C4-2B (cell line): ENCODE data around the gene DNAJA3.

ENCODE experiments used
- H3K27ac ChIP-seq: fragments of 450-650 bp; 2 replicates; pipeline ENCODE4 v1.5.1; 2017
- CTCF ChIP-seq: fragments of 450-650 bp; conservative IDR thresholded peaks from 2 replicates; pipeline ENCODE4 v1.5.1; 2017; ENCODE audit warnings: mild to moderate bottlenecking
- ZFX ChIP-seq: fragments of 450-650 bp; IDR thresholded peaks from 2 replicates; pipeline ENCODE4 v1.6.1; 2017

Gene DNAJA3

GRCh38 chr16:4420505-4421105 is 5.1 kb upstream of the DNAJA3 start:
- no peak overlapping the region for H3K27ac ChIP-seq
- TF ChIP-seq ZFX = no peak
- no peak for TF ChIP-seq CTCF

GRCh38 chr16:4426021-4426684 is 485 bp downstream of the DNAJA3 start:
- TF ChIP-seq ZFX (peak; percentile 82; the same call in 1 of the 2 replicates), CTCF (no peak)
- H3K27ac ChIP-seq = peak overlapping the region; percentile 94

- H3K27ac ChIP-seq = peak overlapping the region; percentile 94
- TF ChIP-seq ZFX (no peak), CTCF (no peak)
These were observed 1.2 kb downstream of the DNAJA3 start for GRCh38 chr16:4426722-4427372.

GRCh38 chr16:4428500-4428899 is 2.8 kb downstream of the DNAJA3 start:
- TF ChIP-seq CTCF (no peak), ZFX (no peak)

GRCh38 chr16:4431023-4431422 is 5.4 kb downstream of the DNAJA3 start:
- TF ChIP-seq ZFX (no peak), CTCF (no peak)
- H3K27ac ChIP-seq = no peak overlapping the region

More at GRCh38 chr16:4428500-4428899, 2.8 kb downstream of the DNAJA3 start:
- H3K27ac ChIP-seq = no peak overlapping the region

GRCh38 chr16:4433228-4433627 is 7.6 kb downstream of the DNAJA3 start:
- no peak overlapping the region for H3K27ac ChIP-seq
- TF ChIP-seq CTCF = no peak
- TF ChIP-seq ZFX = no peak
